Type B pancreatic cell (in vitro differentiated cells): ENCODE results near the gene PDXDC1. TPM values are rescaled to one million over a fixed set of nuclear protein-coding genes. Genes with fewer than 3 reads are reported as not detected.

Source experiments
- DNase-seq: peaks from one replicate; pipeline ENCODE4 v3.0.0; 2021; ENCODE audit warnings: mixed read lengths; ENCODE audit not compliant: unreplicated experiment; ENCODE audit errors: extremely low spot score
- H3K27ac Mint-ChIP-seq: 2 replicates; pipeline ENCODE4 v1.8.0; 2021; ENCODE audit warnings: mild to moderate bottlenecking, mixed read lengths
- H3K27me3 Mint-ChIP-seq: 2 replicates; pipeline ENCODE4 v1.8.0; 2021; ENCODE audit warnings: mixed read lengths
- H3K36me3 Mint-ChIP-seq: 2 replicates; pipeline ENCODE4 v1.8.0; 2021; ENCODE audit warnings: mixed read lengths
- H3K4me1 Mint-ChIP-seq: one replicate; pipeline ENCODE4 v1.8.0; 2021; ENCODE audit warnings: mixed read lengths; ENCODE audit not compliant: unreplicated experiment
- H3K4me3 Mint-ChIP-seq: 2 replicates; pipeline ENCODE4 v1.8.0; 2021; ENCODE audit warnings: mild to moderate bottlenecking, mixed read lengths
- H3K9me3 Mint-ChIP-seq: 2 replicates; pipeline ENCODE4 v1.8.0; 2021; ENCODE audit warnings: mixed read lengths
- CTCF ChIP-seq: fragments of 200-600 bp; sonication (generic); conservative IDR thresholded peaks from 2 replicates; pipeline ENCODE4 v1.5.0; 2021; ENCODE audit warnings: antibody characterized with exemption, mild to moderate bottlenecking
- total RNA-seq: library from RNA; stranded (reverse); gene quantifications from 2 replicates; pipeline ENCODE4 v1.2.1, GENCODE V29; 2021; ENCODE audit warnings: low replicate concordance

The PDXDC1 gene
- total RNA-seq, 1 donor from 2014 or later = 130 TPM

DNA sequence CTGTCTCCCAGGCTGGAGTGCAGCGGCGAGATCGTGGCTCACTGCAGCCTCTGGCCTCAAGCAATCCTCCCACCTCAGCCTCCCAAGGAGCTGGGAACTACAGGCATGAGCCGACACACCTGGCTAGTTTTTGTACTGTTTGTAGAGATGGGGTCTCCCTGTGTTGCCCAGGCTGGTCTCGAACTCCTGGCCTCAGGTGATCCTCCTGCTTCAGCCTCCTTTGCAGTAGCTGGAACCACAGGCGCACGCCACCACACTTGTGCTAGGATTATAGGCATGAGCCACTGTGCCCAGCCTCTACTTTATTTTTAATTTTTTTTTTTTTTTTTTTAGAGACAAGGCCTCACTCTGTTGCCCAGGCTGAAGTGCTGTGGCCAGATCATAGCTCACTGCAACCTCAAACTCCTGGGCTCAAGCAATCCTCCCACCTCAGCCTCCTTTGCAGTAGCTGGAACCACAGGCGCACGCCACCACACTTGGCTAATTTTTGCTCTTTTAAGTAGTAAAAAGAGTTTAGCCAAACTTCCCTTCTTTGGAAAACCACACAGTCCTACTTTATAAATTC lies 76.6 kb downstream of the PDXDC1 start:
- Mint-ChIP-seq H3K9me3 (no peaks in the 10 kb centered on the region), H3K27me3 (no peaks in the 10 kb centered on the region), H3K4me1 (peaks cover 13% of the 10 kb centered on the region), H3K4me3 (no peak overlapping the region), H3K36me3 (peaks cover 6% of the 10 kb centered on the region), H3K27ac (no peak overlapping the region)
- DNase-seq = no peak
- no peak for TF ChIP-seq CTCF

DNA sequence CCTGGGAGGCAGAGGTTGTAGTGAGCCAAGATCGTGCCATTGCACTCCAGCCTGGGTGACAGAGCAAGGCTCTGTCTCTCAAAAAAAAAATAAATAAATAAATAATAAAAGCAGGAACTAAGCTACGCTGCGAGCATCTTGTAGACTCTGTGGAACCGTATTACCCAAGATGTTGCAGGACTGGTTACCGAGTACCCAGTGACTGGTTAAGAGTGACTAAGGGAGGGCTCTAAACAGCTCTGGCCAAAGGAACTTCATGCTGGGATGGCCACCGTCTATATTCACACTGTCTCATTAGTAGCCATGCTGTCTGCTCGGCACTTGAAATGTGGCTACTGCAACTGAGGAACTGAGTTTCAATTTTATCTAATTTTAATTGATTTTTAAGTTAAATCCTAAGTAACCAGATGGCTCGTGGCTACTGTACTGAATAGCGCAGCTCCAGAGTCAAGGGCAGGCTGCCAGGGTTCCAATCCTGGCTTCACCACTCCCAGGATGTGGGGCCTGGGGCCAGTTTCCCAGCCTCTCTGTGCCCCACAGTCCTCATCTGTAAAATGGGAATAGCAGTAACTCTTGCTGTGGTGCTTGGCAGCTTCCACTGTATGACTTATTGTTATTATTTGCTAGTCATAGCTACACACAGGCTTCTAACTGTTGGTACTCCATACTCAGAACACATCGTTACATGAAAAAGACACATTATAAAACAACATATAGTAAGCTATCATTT lies 78.1 kb downstream of the PDXDC1 start:
- no peak for TF ChIP-seq CTCF
- H3K36me3 Mint-ChIP-seq = no peaks in the 10 kb centered on the region
- no peak overlapping the region for H3K27ac Mint-ChIP-seq
- no peaks in the 10 kb centered on the region for H3K27me3 Mint-ChIP-seq
- H3K9me3 Mint-ChIP-seq = no peaks in the 10 kb centered on the region
- peaks cover 19% of the 10 kb centered on the region for H3K4me1 Mint-ChIP-seq
- H3K4me3 Mint-ChIP-seq = no peak overlapping the region
- DNase-seq = no peak

- H3K4me3 Mint-ChIP-seq = peak overlapping the region; percentile 92
Measured at GRCh38 chr16:15053904-15054303, 79.1 kb downstream of the PDXDC1 start.

DNA sequence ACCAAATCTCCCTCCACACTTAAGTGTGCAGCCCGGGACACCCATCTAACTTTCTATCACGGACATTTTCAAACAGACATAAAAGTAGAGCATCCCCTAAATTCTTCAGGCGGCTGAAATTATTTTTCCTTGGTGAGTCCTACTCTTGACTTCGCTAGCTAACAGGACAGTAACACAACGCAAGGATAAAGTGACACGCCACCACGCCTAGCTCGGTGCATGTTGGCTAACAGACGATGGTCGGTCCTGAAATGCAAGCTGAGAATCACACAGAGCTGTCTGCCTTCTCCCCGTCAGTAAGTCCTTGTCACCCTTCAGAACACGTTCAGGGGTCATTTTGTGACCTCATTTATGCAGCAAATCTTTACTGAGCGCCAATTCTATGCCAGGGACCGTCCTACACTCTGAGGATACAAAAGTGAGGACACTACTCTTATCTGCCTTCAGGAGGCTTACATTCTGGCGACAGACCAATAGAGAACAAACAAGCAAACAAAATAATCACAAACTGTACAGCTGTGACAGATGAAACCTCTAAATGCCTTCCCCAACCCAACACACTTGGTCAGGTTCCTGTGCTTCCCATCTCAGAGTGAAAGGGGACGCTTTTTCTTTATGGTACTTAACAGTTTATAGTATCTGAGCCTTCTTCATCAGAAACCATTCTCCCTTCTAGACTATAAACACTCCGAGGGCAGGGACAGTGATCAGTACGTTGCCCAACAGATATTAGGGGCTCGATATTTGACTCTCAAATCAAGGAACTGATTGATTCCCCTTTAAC lies 79.7 kb downstream of the PDXDC1 start:
- H3K36me3 Mint-ChIP-seq = no peaks in the 10 kb centered on the region
- no peak for TF ChIP-seq CTCF
- peak overlapping the region; percentile 67 for H3K27ac Mint-ChIP-seq
- H3K27me3 Mint-ChIP-seq = no peaks in the 10 kb centered on the region
- peak overlapping the region; percentile 92 for H3K4me3 Mint-ChIP-seq
- peaks cover 21% of the 10 kb centered on the region for H3K4me1 Mint-ChIP-seq
- H3K9me3 Mint-ChIP-seq = no peaks in the 10 kb centered on the region
- no peak for DNase-seq

More at GRCh38 chr16:15053904-15054303, 79.1 kb downstream of the PDXDC1 start:
- no peak for DNase-seq
- Mint-ChIP-seq H3K36me3 (no peaks in the 10 kb centered on the region), H3K4me1 (peaks cover 21% of the 10 kb centered on the region), H3K9me3 (no peaks in the 10 kb centered on the region), H3K27me3 (no peaks in the 10 kb centered on the region), H3K27ac (peak overlapping the region; percentile 20)
- TF ChIP-seq CTCF = no peak

DNA sequence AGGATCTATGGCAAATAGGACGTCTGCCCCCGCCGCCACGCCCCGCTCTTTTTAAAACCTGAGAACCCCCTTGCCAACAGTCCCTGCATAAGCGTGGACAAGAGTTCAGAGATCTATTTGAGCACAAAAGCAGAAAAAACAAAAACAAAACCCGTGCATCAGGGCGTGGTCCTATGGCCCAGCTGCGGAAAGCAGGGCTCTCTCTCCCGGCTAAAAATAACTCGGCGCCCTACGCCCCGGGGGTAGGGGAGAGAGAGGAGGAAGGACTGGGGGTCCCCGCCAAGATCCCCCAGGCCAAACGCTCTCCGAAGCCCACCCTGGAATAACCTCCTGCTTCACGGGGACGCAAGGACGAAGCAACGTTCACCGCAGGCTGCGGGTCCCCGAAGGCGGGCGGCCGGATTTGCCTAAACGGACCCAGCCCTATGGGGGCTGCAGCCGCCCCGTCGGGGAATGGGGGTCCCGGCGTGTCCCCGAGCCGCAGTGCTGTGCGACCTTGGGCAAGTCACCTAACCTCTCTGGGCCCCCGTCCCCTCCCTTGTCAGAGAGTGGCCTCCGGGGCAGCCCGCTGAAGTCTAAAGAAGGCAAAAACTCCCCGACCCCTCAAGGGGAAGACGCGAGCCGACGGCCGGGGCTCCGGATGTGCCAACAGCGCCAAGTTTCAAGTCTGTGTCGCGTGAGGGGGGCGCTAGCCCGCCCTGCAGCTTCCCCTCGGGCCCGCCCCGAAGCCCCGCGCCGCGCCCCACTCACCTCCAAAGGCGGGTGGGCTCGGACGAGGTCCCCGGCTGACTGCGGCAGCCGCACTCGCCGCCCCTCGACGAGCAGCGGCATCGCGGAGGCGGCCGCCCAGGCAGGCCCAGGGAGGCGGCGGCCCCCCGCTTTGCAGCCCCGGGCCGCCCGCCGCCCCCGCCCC lies 80.6 kb downstream of the PDXDC1 start:
- H3K27ac Mint-ChIP-seq = peak overlapping the region; percentile 67
- H3K36me3 Mint-ChIP-seq = peaks cover 3% of the 10 kb centered on the region
- TF ChIP-seq CTCF = peak; percentile 56
- DNase-seq = no peak
- no peaks in the 10 kb centered on the region for H3K9me3 Mint-ChIP-seq
- H3K27me3 Mint-ChIP-seq = no peaks in the 10 kb centered on the region
- peak overlapping the region; percentile 92 for H3K4me3 Mint-ChIP-seq
- H3K4me1 Mint-ChIP-seq = peaks cover 21% of the 10 kb centered on the region
